H1 (cell line): ENCODE data around the gene NOL9. TPM values are rescaled to one million over a fixed set of nuclear protein-coding genes. Genes with fewer than 3 reads are reported as not detected.

Experiments used
- KDM5A ChIP-seq: fragments of 200-600 bp; IDR thresholded peaks from 2 replicates; pipeline ENCODE4 v1.7.1; 2012; ENCODE audit warnings: mild to moderate bottlenecking, low read length, inconsistent platforms, mixed read lengths
- polyA plus RNA-seq, 7 experiments: library from polyadenylated mRNA; depleted of rRNA in 3 of 7; stranded (reverse) in 5 of 7; unstranded in 2 of 7; fragments of >200 nt in 5 of 7; fragments of 200-250 nt in 2 of 7; gene quantifications; 1 replicate in 5 of 7; 2 replicates in 1 of 7; 4 replicates in 1 of 7; pipeline versions ENCODE4 v1.2.1 to v1.2.3, GENCODE V29; 2011 to 2013; ENCODE audit warnings: missing spikeins in 2 of 7, mixed read lengths in 2 of 7
- total RNA-seq: library from RNA; stranded (reverse); fragmentation: NEBNext Ultra II Directional; extraction: Animal tissue kit (Norgen Biotek cat#: 25700); gene quantifications from 2 replicates; pipeline ENCODE4 v1.2.1, GENCODE V29; 2021

The NOL9 gene
- total and polyA plus RNA-seq, 2 of the 8 experiments (the other 6 are each of a cell fraction or from before 2014, with no cell fraction given) = 17.1 to 38.1 TPM

GRCh38 chr1:6584126-6585080 is 30.1 kb upstream of the NOL9 start (continued):
- TF ChIP-seq KDM5A = no peak
- TF ChIP-seq, all 59 proteins: peak for 3
